Central memory CD8-positive, alpha-beta T cell (primary cell): ENCODE results near the gene NTMT1.

Experiments
- ATAC-seq: fragments of 150-1000 bp; cut with Tn5 transposase; replicated peaks from 2 replicates; pipeline ENCODE4 v1.10.0; 2022; ENCODE audit warnings: mild to moderate bottlenecking, moderate FRiP score, moderate number of reproducible peaks; ENCODE audit not compliant: poor library complexity, severe bottlenecking; ENCODE audit errors: extremely low read depth
- DNase-seq, 2 donors: peaks; one replicate each; pipeline ENCODE4 v3.0.0; 2021; ENCODE audit warnings: low spot score in 2 of 2
- H3K27ac Mint-ChIP-seq: one replicate; pipeline ENCODE4 v1.8.0; 2022; ENCODE audit warnings: low read depth, mild to moderate bottlenecking, moderate library complexity, mixed read lengths
- H3K27me3 Mint-ChIP-seq: one replicate; pipeline ENCODE4 v1.8.0; 2022; ENCODE audit warnings: mixed read lengths
- H3K36me3 Mint-ChIP-seq: one replicate; pipeline ENCODE4 v1.8.0; 2022; ENCODE audit warnings: mild to moderate bottlenecking, moderate library complexity, mixed read lengths; ENCODE audit not compliant: insufficient read depth
- H3K4me1 Mint-ChIP-seq: one replicate; pipeline ENCODE4 v1.8.0; 2022; ENCODE audit warnings: mixed read lengths
- H3K4me3 Mint-ChIP-seq: one replicate; pipeline ENCODE4 v1.8.0; 2022; ENCODE audit warnings: mild to moderate bottlenecking, moderate library complexity, mixed read lengths
- H3K9me3 Mint-ChIP-seq: one replicate; pipeline ENCODE4 v1.8.0; 2022; ENCODE audit warnings: mixed read lengths

NTMT1 gene

GRCh38 chr9:129626079-129626624 is at the start of gene NTMT1:
NTMT1 (plus strand) TSS chr9:129626163; CDS start chr9:129632704, 6,541 bp downstream.
- ATAC-seq (peak; percentile 75), DNase-seq (peak; percentile 90 to 91)
- H3K4me1 Mint-ChIP-seq = peaks cover 45% of the 10 kb centered on the region
- peak within 1 kb of the TSS; percentile 89 for H3K4me3 Mint-ChIP-seq
- H3K27ac Mint-ChIP-seq = peak within 1 kb of the TSS; percentile 95
- no peaks in the 10 kb centered on the region for H3K9me3 Mint-ChIP-seq
- H3K36me3 Mint-ChIP-seq = peaks cover 23% of the 10 kb centered on the region
- H3K27me3 Mint-ChIP-seq = peaks cover 6% of the 10 kb centered on the region

GRCh38 chr9:129576546-129577543 is 49.1 kb upstream of the NTMT1 start:
- peaks cover 9% of the 10 kb centered on the region for H3K4me1 Mint-ChIP-seq

GRCh38 chr9:129579294-129579693 is 46.7 kb upstream of the NTMT1 start:
- H3K4me1 Mint-ChIP-seq = peaks cover 31% of the 10 kb centered on the region
- no peaks in the 10 kb centered on the region for H3K27me3 Mint-ChIP-seq
- no peak overlapping the region for H3K27ac Mint-ChIP-seq
- ATAC-seq = no peak
- no peak for DNase-seq
- H3K36me3 Mint-ChIP-seq = peaks cover 3% of the 10 kb centered on the region
- H3K4me3 Mint-ChIP-seq = no peak overlapping the region
- H3K9me3 Mint-ChIP-seq = no peaks in the 10 kb centered on the region

More at GRCh38 chr9:129576546-129577543, 49.1 kb upstream of the NTMT1 start:
- no peak for ATAC-seq
- Mint-ChIP-seq H3K27ac (no peak overlapping the region), H3K4me3 (no peak overlapping the region), H3K27me3 (peaks cover 8% of the 10 kb centered on the region), H3K36me3 (no peaks in the 10 kb centered on the region), H3K9me3 (no peaks in the 10 kb centered on the region)
- no peak for DNase-seq

GRCh38 chr9:129580211-129580915 is 45.6 kb upstream of the NTMT1 start:
- H3K4me1 Mint-ChIP-seq = peaks cover 40% of the 10 kb centered on the region
- H3K36me3 Mint-ChIP-seq = peaks cover 3% of the 10 kb centered on the region
- no peak for DNase-seq
- no peaks in the 10 kb centered on the region for H3K9me3 Mint-ChIP-seq
- ATAC-seq = no peak
- no peak overlapping the region for H3K27ac Mint-ChIP-seq
- H3K27me3 Mint-ChIP-seq = no peaks in the 10 kb centered on the region
- no peak overlapping the region for H3K4me3 Mint-ChIP-seq

- Mint-ChIP-seq H3K27me3 (no peaks in the 10 kb centered on the region), H3K4me3 (no peak overlapping the region), H3K27ac (no peak overlapping the region), H3K9me3 (no peaks in the 10 kb centered on the region), H3K4me1 (peaks cover 45% of the 10 kb centered on the region), H3K36me3 (peaks cover 3% of the 10 kb centered on the region)
- no peak for ATAC-seq
- no peak for DNase-seq
Measured at GRCh38 chr9:129581505-129582189, 44.3 kb upstream of the NTMT1 start.

- Mint-ChIP-seq H3K9me3 (no peaks in the 10 kb centered on the region), H3K4me1 (peaks cover 45% of the 10 kb centered on the region), H3K4me3 (no peak overlapping the region), H3K27ac (no peak overlapping the region), H3K27me3 (no peaks in the 10 kb centered on the region), H3K36me3 (peaks cover 4% of the 10 kb centered on the region)
- no peak for DNase-seq
- ATAC-seq = peak; percentile 29
Measured at GRCh38 chr9:129582855-129583254, 43.1 kb upstream of the NTMT1 start.

GRCh38 chr9:129583308-129584038 is 42.5 kb upstream of the NTMT1 start:
- ATAC-seq = no peak
- Mint-ChIP-seq H3K27me3 (peaks cover 2% of the 10 kb centered on the region), H3K9me3 (no peaks in the 10 kb centered on the region), H3K4me3 (no peak overlapping the region), H3K27ac (peak overlapping the region; percentile 62), H3K36me3 (peaks cover 4% of the 10 kb centered on the region), H3K4me1 (peaks cover 45% of the 10 kb centered on the region)
- DNase-seq = no peak

- Mint-ChIP-seq H3K36me3 (peaks cover 4% of the 10 kb centered on the region), H3K4me1 (peaks cover 45% of the 10 kb centered on the region), H3K4me3 (no peak overlapping the region), H3K27me3 (peaks cover 9% of the 10 kb centered on the region), H3K9me3 (no peaks in the 10 kb centered on the region), H3K27ac (peak overlapping the region; percentile 80)
- peak in 1 of 2 donors; percentile 35 for DNase-seq
- peak; percentile 47 for ATAC-seq
Measured at GRCh38 chr9:129584136-129584535, 41.8 kb upstream of the NTMT1 start.

- Mint-ChIP-seq H3K4me1 (peaks cover 40% of the 10 kb centered on the region), H3K36me3 (peaks cover 4% of the 10 kb centered on the region), H3K4me3 (no peak overlapping the region), H3K27me3 (peaks cover 18% of the 10 kb centered on the region), H3K9me3 (no peaks in the 10 kb centered on the region), H3K27ac (no peak overlapping the region)
- DNase-seq (no peak), ATAC-seq (no peak)
Measured at GRCh38 chr9:129585352-129585751, 40.6 kb upstream of the NTMT1 start.

GRCh38 chr9:129586245-129586644 is 39.7 kb upstream of the NTMT1 start:
- Mint-ChIP-seq H3K27me3 (peaks cover 25% of the 10 kb centered on the region), H3K36me3 (peaks cover 4% of the 10 kb centered on the region), H3K4me1 (peaks cover 36% of the 10 kb centered on the region), H3K27ac (no peak overlapping the region), H3K4me3 (no peak overlapping the region), H3K9me3 (no peaks in the 10 kb centered on the region)
- DNase-seq = no peak
- no peak for ATAC-seq

GRCh38 chr9:129586685-129587084 is 39.3 kb upstream of the NTMT1 start:
- Mint-ChIP-seq H3K9me3 (no peaks in the 10 kb centered on the region), H3K27me3 (peaks cover 25% of the 10 kb centered on the region), H3K4me1 (peaks cover 36% of the 10 kb centered on the region), H3K4me3 (no peak overlapping the region), H3K36me3 (peaks cover 4% of the 10 kb centered on the region), H3K27ac (peak overlapping the region; percentile 76)
- ATAC-seq (peak; percentile 47), DNase-seq (no peak)
